PC-3 (cell line): ENCODE results near the gene TSHZ2. TPM values are rescaled to one million over a fixed set of nuclear protein-coding genes. Genes with fewer than 3 reads are reported as not detected.
A peak's percentile ranks its signal among the peaks of the same experiment; 100 is the strongest.

Experiments
- ATAC-seq: fragments of 200-7000 bp; cut with Tn5 transposase; 2 replicates; pipeline ENCODE4 v1.9.1; 2020; ENCODE audit warnings: mild to moderate bottlenecking, moderate library complexity
- BruUV-seq: library from RNA; stranded (reverse); fragments of 400-500 nt; replicated peaks from 2 replicates; lab custom pipeline; 2021; lab: Mats Ljungman, UMichigan
- CTCF ChIA-PET: fragments of 300-600 bp; sonication (Branson Sonifier 250); formaldehyde crosslinking; loops from one replicate; lab custom pipeline; 2022; ENCODE audit warnings: antibody characterized with exemption; lab: Charles Lee
- POLR2A ChIA-PET: fragments of 300-600 bp; sonication (Branson Sonifier 250); formaldehyde crosslinking; loops from one replicate; lab custom pipeline; 2022; ENCODE audit warnings: antibody characterized with exemption; ENCODE audit not compliant: unreplicated experiment; lab: Charles Lee
- DNase-seq: peaks from one replicate; pipeline ENCODE4 v3.0.0-alpha.2; 2015
- H2AFZ ChIP-seq: fragments of 300-600 bp; sonication (generic); 2 replicates; pipeline ENCODE4 v1.6.0; 2016; ENCODE audit warnings: antibody characterized with exemption, low read length
- H3F3A ChIP-seq: fragments of 300-600 bp; sonication (generic); one replicate; pipeline ENCODE4 v1.6.0; 2017; ENCODE audit warnings: antibody characterized with exemption, low read length, control low read depth, mild to moderate bottlenecking; ENCODE audit not compliant: unreplicated experiment
- H3K27ac ChIP-seq: fragments of 300-600 bp; sonication (generic); 2 replicates; pipeline ENCODE4 v1.5.1; 2016; ENCODE audit warnings: mild to moderate bottlenecking, low read length
- H3K27me3 ChIP-seq: fragments of 300-600 bp; sonication (generic); 2 replicates; pipeline ENCODE4 v1.6.1; 2016; ENCODE audit warnings: low read length, mixed read lengths
- H3K36me3 ChIP-seq: fragments of 300-600 bp; sonication (generic); 2 replicates; pipeline ENCODE4 v1.6.1; 2016; ENCODE audit warnings: low read depth, mixed run types, low read length, mixed read lengths
- H3K4me1 ChIP-seq: fragments of 300-600 bp; sonication (generic); 2 replicates; pipeline ENCODE4 v1.5.1; 2016; ENCODE audit warnings: low read length; ENCODE audit not compliant: insufficient read depth
- H3K4me2 ChIP-seq: fragments of 300-600 bp; sonication (generic); 2 replicates; pipeline ENCODE4 v1.6.0; 2016; ENCODE audit warnings: low read length
- H3K4me3 ChIP-seq: fragments of 300-600 bp; sonication (generic); 2 replicates; pipeline ENCODE4 v1.5.1; 2016; ENCODE audit warnings: mild to moderate bottlenecking, low read length, mixed read lengths
- H3K79me2 ChIP-seq: fragments of 300-600 bp; sonication (generic); 2 replicates; pipeline ENCODE4 v1.6.1; 2017; ENCODE audit warnings: low read length, mixed read lengths
- H3K9ac ChIP-seq: fragments of 300-600 bp; sonication (generic); 2 replicates; pipeline ENCODE4 v1.6.0; 2016; ENCODE audit warnings: mild to moderate bottlenecking, low read length
- H3K9me2 ChIP-seq: fragments of 300-600 bp; sonication (generic); replicated peaks from 2 replicates; pipeline ENCODE4 v1.6.1; 2016; ENCODE audit warnings: mixed run types, low read length, mixed read lengths
- H3K9me3 ChIP-seq: fragments of 300-600 bp; sonication (generic); 2 replicates; pipeline ENCODE4 v1.6.1; 2016; ENCODE audit warnings: low read length, mixed read lengths
- H4K20me1 ChIP-seq: fragments of 300-600 bp; sonication (generic); 2 replicates; pipeline ENCODE4 v1.6.1; 2016; ENCODE audit warnings: low read length, mixed read lengths
- CTCF ChIP-seq: fragments of 300-600 bp; sonication (generic); conservative IDR thresholded peaks from 2 replicates; pipeline ENCODE4 v1.5.1; 2017; ENCODE audit warnings: antibody characterized with exemption, low read depth, mild to moderate bottlenecking, low read length
- EZH2 ChIP-seq: fragments of 300-600 bp; sonication (generic); IDR thresholded peaks from one replicate; pipeline ENCODE4 v1.6.1; 2017; ENCODE audit warnings: antibody characterized with exemption, mild to moderate bottlenecking, low read length; ENCODE audit not compliant: unreplicated experiment
- EZH2phosphoT487 ChIP-seq: fragments of 300-600 bp; sonication (generic); IDR thresholded peaks from 2 replicates; pipeline ENCODE4 v1.6.1; 2018; ENCODE audit warnings: mild to moderate bottlenecking, antibody characterized with exemption, low read length, borderline replicate concordance
- intact Hi-C: fragments of 100-400 bp; cut with micrococcal nuclease; formaldehyde crosslinking; loops from 2 replicates; pipeline ENCODE4 v1.9.0; 2023
- total RNA-seq: library from RNA; depleted of rRNA; stranded (reverse); fragments of >200 nt; gene quantifications from 2 replicates; pipeline ENCODE4 v1.2.3, GENCODE V29; 2014

Gene TSHZ2
- total RNA-seq, 1 experiment from 2014 or later, result not detected

DNA sequence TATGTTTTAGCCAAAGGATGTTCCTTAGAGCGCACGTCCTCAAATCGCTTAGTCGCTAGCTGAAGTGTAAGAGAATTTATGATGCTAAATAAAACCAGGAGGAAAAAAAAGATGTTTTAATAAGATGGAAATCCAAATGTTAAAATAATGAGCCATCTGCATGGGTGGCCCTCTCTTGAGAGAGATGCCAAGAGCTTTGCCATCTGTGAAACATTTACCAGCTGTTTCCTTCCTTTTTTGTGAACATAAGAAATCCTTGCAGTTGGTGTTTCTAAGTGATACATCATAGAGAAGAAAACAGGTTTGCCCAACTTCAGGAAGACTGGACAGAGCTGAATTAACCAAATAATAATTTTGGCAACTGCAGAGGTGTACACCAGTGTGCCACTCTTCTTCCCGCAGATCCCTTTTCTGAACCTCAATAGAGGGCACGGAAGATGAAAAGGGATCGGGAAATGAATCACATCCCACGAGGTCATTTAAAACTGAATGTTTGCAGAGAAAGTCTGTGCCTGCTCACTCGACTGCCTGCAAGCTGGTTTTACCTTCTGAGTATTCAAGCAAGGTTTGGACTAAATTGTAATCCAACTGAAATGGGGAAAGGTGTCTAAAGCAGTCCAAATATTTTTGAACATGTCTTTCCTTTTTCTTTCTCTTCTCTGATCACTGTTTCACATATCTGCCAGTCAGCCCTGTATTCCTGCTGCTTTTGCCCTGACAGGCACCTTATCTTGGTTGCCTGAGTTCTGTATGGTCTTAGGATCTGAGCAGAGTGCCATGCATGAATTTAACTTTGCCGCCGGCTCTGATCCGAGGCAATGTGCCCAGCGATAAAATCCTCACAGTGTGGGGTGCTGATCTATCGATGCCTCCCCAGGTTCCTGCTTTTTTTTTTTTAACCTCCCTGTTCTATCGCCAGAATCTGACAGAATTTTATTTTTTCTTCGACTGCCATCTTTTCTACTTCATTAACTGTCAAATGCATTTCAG is 35.5 kb upstream of the TSHZ2 start:
- 0 out of 2 replicates have a peak, but pooled peaks cover 4% of the 10 kb centered on the region for H3K9me3 ChIP-seq
- DNase-seq, result no peak
- H4K20me1 ChIP-seq, result no peaks in the 10 kb centered on the region
- H3K79me2 ChIP-seq, result no peaks in the 10 kb centered on the region
- H3K27me3 ChIP-seq, result peaks cover 12% of the 10 kb centered on the region; the same call in 1 of the 2 replicates
- no peak for TF ChIP-seq EZH2
- no peak for TF ChIP-seq CTCF
- no peak for TF ChIP-seq EZH2phosphoT487
- H3K4me1 ChIP-seq, result no peaks in the 10 kb centered on the region
- no peak overlapping the region for H2AFZ ChIP-seq
- intact Hi-C loops, result no loop called here
- ATAC-seq, result no peak
- POLR2A ChIA-PET, result no interaction called here
- no peak overlapping the region for H3K4me3 ChIP-seq
- H3K36me3 ChIP-seq, result no peaks in the 10 kb centered on the region
- BruUV-seq, result no TSS peak
- H3F3A ChIP-seq, result no peaks in the 10 kb centered on the region
- H3K9ac ChIP-seq, result no peak overlapping the region
- no peaks in the 10 kb centered on the region for H3K9me2 ChIP-seq
- H3K4me2 ChIP-seq, result no peak overlapping the region
- H3K27ac ChIP-seq, result no peak overlapping the region
- CTCF ChIA-PET, result no interaction called here

DNA sequence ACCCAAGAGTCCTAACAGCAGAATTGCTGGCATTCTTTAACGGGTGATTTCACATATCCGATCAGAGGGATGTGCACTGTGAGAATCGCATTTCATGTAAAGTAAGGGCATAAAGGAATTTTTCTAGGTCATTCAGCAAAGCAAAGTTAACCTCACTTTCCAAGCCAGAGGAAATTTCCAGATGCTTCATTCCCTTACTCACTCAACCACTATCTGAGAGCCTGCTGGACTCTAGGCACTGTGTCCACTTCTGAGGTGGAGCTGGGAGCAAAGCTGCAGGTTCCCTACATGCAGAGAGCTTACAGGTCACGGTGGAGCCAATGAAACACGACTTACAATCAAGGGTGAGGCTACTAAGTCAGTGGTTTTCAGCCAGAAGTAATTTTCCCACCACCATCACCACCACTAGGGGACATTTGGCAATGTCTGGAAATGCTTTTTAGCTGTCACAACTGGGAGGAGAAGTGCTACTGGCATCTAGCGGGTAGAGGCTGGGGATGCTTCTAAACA is 34.5 kb upstream of the TSHZ2 start:
- Histone ChIP-seq H3F3A (no peaks in the 10 kb centered on the region), H3K4me3 (no peak overlapping the region), H3K79me2 (no peaks in the 10 kb centered on the region), H3K4me1 (no peaks in the 10 kb centered on the region), H3K36me3 (no peaks in the 10 kb centered on the region), H3K9me2 (no peaks in the 10 kb centered on the region), H3K27ac (no peak overlapping the region), H3K9ac (no peak overlapping the region), H3K9me3 (0 out of 2 replicates have a peak, but pooled peaks cover 4% of the 10 kb centered on the region), H3K27me3 (peaks cover 12% of the 10 kb centered on the region; the same call in 1 of the 2 replicates), H4K20me1 (no peaks in the 10 kb centered on the region), H3K4me2 (no peak overlapping the region), H2AFZ (no peak overlapping the region)
- DNase-seq (no peak), ATAC-seq (no peak)
- POLR2A ChIA-PET, result no interaction called here
- intact Hi-C loops, result no loop called here
- no TSS peak for BruUV-seq
- 0 out of 2 replicates have a peak, but pooled peaks have one; percentile 20 for TF ChIP-seq CTCF
- no peak for TF ChIP-seq EZH2
- CTCF ChIA-PET, result no interaction called here
